Measurements from ENCODE around the gene CNIH1. TPM values are rescaled to one million over a fixed set of nuclear protein-coding genes. Genes with fewer than 3 reads are reported as not detected.

Gene CNIH1
- total RNA-seq, 1 donor from 2014 or later = 43.5 TPM

DNA sequence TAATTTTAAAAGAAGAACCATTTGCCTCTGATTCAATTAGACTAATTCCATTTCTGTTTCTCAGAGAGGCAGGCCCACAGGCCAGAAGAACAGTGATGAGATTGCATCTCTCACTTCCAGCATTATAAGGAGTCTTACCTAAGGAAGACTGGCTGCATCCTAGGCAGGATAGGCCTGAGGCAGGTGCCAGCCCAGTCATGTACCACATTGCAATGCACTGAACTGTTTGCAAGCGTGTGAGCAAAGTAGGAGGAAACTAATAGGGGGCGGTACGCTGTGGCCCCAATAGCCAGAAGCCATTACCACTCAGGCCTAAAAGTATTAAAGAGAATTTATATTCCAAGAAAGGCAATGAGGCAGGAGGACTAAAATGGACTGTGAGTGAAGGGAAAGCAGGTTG, 12.1 kb upstream of the CNIH1 start:
- DNase-seq (no peak), ATAC-seq (ENCODE audit: low read depth) (no peak)
- no peaks in the 10 kb centered on the region for H3K9me3 Mint-ChIP-seq
- H3K36me3 Mint-ChIP-seq (ENCODE audit: low read depth) = no peaks in the 10 kb centered on the region
- ChIA-PET CTCF (no interaction called here), POLR2A (no interaction called here)
- peaks cover 6% of the 10 kb centered on the region for H3K4me1 Mint-ChIP-seq
- no peak overlapping the region for H3K27ac Mint-ChIP-seq
- H3K27me3 Mint-ChIP-seq = peaks cover 3% of the 10 kb centered on the region
- no peak overlapping the region for H3K4me3 Mint-ChIP-seq
- TF ChIP-seq, protein P1, sequence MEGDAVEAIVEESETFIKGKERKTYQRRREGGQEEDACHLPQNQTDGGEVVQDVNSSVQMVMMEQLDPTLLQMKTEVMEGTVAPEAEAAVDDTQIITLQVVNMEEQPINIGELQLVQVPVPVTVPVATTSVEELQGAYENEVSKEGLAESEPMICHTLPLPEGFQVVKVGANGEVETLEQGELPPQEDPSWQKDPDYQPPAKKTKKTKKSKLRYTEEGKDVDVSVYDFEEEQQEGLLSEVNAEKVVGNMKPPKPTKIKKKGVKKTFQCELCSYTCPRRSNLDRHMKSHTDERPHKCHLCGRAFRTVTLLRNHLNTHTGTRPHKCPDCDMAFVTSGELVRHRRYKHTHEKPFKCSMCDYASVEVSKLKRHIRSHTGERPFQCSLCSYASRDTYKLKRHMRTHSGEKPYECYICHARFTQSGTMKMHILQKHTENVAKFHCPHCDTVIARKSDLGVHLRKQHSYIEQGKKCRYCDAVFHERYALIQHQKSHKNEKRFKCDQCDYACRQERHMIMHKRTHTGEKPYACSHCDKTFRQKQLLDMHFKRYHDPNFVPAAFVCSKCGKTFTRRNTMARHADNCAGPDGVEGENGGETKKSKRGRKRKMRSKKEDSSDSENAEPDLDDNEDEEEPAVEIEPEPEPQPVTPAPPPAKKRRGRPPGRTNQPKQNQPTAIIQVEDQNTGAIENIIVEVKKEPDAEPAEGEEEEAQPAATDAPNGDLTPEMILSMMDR (IDR thresholded peaks at IDR 0.05) = no peak
- intact Hi-C loops (cut with micrococcal nuclease) = no loop called here

DNA sequence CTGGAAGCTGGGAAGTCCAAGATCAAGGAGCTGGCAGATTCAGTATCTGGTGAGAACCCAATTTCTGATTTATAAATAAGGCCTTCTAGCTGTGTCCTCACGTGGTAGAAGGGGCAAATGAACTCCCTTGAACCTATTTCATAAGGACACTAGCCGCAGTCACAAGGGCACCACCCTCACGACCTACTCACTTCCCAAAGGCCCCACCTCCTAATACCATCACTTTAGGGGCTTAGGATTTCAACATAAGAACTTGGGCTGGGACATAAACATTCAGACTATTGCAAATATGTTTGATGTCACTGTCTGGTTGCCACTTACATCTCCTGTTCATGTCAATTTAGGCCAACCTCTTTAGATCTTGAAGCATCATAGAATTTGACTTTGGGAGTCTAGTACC, 10.8 kb upstream of the CNIH1 start:
- no peak overlapping the region for H3K27ac Mint-ChIP-seq
- CTCF ChIA-PET = no interaction called here
- ATAC-seq (ENCODE audit: low read depth) (no peak), DNase-seq (no peak)
- no peaks in the 10 kb centered on the region for H3K36me3 Mint-ChIP-seq (ENCODE audit: low read depth)
- H3K4me1 Mint-ChIP-seq = peaks cover 6% of the 10 kb centered on the region
- peaks cover 6% of the 10 kb centered on the region for H3K27me3 Mint-ChIP-seq
- TF ChIP-seq, protein P1 (IDR thresholded peaks at IDR 0.05) = no peak
- intact Hi-C loops (cut with micrococcal nuclease) = no loop called here
- H3K9me3 Mint-ChIP-seq = no peaks in the 10 kb centered on the region
- POLR2A ChIA-PET = no interaction called here
- no peak overlapping the region for H3K4me3 Mint-ChIP-seq

DNA sequence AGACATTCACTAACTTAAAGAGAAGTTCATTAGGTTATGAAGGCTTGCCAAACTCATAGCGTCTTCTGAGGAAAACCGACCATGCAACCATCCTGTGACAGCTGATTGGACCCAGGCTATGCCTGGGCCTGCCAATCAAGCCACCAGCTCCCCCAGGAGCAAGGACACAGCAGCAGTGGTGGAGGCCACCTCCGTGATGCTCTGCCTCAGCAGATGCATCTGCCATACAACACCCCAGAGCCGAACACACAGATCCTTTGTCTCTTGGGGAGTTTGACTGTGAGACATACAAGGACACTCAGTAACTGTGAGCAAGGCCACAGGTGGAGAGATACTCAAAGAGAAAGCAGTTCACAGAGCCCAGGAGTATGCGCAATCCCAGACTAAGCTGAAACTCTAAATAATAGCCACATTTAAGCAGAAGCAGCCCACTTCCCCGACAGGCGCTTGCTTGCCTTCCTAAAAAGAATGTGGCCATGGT, 10.0 kb upstream of the CNIH1 start:
- Mint-ChIP-seq H3K4me3 (no peak overlapping the region), H3K9me3 (no peaks in the 10 kb centered on the region), H3K27me3 (peaks cover 10% of the 10 kb centered on the region), H3K4me1 (peaks cover 6% of the 10 kb centered on the region), H3K36me3 (ENCODE audit: low read depth) (no peaks in the 10 kb centered on the region), H3K27ac (no peak overlapping the region)
- intact Hi-C loops (cut with micrococcal nuclease) = no loop called here
- TF ChIP-seq, protein P1 (IDR thresholded peaks at IDR 0.05) = no peak
- ChIA-PET POLR2A (no interaction called here), CTCF (interaction anchor here (0.7 kb wide), 1 partner anchor 9 kb away, joined by 6 read pairs; no protein-coding TSS in a partner anchor)
- no peak for DNase-seq
- no peak for ATAC-seq (ENCODE audit: low read depth)

DNA sequence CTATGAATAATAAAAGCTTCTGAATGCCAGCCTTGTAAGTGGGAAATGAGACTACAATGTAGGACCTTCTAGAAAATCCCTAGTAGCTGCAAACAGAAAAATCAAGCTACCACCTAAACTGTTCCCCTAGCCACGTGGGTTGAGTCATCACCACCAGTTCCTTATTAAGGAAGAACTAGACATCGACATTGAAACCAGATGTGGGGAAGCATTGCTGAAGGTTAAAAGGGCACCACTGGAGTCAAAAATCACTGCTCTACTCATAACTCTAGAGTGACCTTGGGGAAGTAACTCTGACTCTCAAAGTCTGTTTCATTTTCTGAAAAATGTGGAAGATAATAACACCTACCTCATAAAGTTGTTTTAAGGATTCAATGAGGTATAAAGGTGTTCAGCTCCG, 9.4 kb upstream of the CNIH1 start:
- peak; percentile 89 for ATAC-seq (ENCODE audit: low read depth)
- H3K4me1 Mint-ChIP-seq = peaks cover 6% of the 10 kb centered on the region

DNA sequence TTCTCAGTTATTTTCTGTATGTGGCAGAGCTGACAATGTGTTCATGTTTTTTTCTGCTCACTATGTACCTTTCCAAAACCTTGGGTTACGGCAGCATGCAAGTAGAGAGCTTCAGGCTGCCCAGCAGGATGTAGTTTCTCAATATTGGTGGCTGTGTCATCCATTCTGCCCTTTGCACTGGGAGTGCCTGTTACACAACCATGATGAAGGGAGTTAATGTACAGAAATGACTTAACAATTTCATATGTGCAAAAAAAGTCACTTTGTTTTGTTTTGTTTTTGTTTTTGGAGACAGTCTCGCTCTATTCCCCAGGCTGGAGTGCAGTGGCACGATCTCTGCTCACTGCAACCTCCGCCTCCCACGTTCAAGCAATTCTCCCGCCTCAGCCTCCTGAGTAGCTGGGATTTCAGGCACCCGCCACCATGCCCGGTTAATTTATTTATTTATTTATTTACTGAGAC, 6.1 kb upstream of the CNIH1 start:
- no peaks in the 10 kb centered on the region for H3K36me3 Mint-ChIP-seq (ENCODE audit: low read depth)
- H3K27me3 Mint-ChIP-seq = peaks cover 13% of the 10 kb centered on the region
- CTCF ChIA-PET = interaction anchor here (1.6 kb wide), 1 partner anchor 11 kb away, joined by 3 read pairs; no protein-coding TSS in a partner anchor
- intact Hi-C loops (cut with micrococcal nuclease) = no loop called here
- TF ChIP-seq, protein P1 (IDR thresholded peaks at IDR 0.05) = no peak
- H3K4me1 Mint-ChIP-seq = peaks cover 6% of the 10 kb centered on the region
- no peak for DNase-seq
- H3K27ac Mint-ChIP-seq = no peak overlapping the region
- no peaks in the 10 kb centered on the region for H3K9me3 Mint-ChIP-seq
- H3K4me3 Mint-ChIP-seq = no peak overlapping the region
- no peak for ATAC-seq (ENCODE audit: low read depth)
- POLR2A ChIA-PET = interaction anchor here (0.7 kb wide), 1 partner anchor 824 kb away, joined by 5 read pairs; the partner anchor contains the start of gene FBXO34

More for the DNA sequence above, 9.4 kb upstream of the CNIH1 start:
- H3K36me3 Mint-ChIP-seq (ENCODE audit: low read depth) = no peaks in the 10 kb centered on the region
- CTCF ChIA-PET = interaction anchor here (0.7 kb wide), 1 partner anchor 8 kb away, joined by 6 read pairs; no protein-coding TSS in a partner anchor
- H3K27ac Mint-ChIP-seq = peak overlapping the region; percentile 2
- POLR2A ChIA-PET = no interaction called here
- TF ChIP-seq, protein P1 (IDR thresholded peaks at IDR 0.05) = no peak
- no peaks in the 10 kb centered on the region for H3K9me3 Mint-ChIP-seq
- H3K27me3 Mint-ChIP-seq = peaks cover 13% of the 10 kb centered on the region
- H3K4me3 Mint-ChIP-seq = no peak overlapping the region
- intact Hi-C loops (cut with micrococcal nuclease) = no loop called here
- no peak for DNase-seq
